GM20431 (cell line): ENCODE measurements around the gene XXYLT1.

Source experiments
- in situ Hi-C: fragments of 300-500 bp; cut with MseI, MboI; formaldehyde crosslinking; loops from one replicate; pipeline ENCODE4 v1.15.0; 2020; ENCODE audit warnings: low sequenced_read_pairs; ENCODE audit not compliant: unreplicated experiment

XXYLT1 gene

DNA sequence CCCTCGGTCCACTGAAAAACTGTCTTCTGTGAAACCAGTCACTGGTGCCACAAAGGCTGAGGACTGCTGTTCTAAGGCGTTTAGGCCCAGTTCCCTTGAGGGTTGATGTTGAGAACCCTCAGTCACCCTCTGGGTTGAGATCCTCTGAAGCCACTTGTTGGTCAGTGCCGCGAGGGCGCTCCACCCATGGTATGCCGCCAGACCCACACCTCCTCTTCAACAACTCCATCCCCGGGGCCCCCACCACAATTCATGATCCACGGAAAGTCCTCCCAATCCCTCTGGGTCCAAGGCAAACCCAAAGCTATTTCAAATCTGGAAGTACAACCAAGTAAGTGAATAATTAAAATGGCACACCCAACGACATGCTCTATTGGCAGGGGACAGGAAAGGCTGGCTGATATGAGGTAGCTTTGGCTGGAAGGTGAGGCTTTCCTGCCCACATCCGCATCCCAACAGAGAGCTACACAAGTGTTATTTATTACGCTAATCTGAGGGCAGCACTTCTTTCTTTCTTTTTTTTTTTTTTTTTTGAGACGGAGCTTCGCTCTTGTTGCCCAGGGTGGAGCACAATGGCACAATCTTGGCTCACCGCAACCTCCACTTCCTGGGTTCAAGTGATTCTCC is 58.1 kb downstream of the XXYLT1 start:
- in situ Hi-C loops = no loop called here

DNA sequence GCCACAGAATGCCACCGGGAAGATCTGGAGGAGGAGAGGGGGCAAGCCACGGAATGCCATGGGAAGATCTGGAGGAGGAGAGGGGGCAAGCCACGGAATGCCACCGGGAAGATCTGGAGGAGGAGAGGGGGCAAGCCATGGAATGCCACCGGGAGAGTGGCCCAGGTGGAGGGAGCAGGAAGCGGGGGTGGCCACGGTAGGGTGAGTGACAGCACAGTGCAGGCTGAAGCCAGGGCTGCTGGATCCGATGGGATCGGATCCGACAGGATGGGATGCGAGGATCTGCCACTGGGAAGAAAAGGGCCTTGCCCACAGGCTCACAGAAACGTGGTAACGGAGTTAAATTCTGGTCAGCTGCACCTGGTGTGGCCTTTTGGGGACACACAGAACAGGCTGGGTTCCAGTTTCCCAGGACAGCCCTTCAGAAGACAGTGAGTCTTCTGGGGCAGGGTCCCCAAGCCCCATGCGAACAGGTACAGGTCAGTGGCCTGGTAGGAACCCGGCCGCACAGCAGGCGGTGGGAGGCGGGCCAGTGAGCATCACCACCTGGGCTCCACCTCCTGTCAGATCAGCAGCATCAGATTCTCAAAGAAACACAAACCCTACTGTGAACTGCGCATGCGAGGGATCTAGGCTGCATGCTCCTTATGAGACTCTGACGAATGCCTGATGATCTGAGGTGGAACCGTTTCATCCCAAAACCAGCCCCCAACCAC is 58.8 kb downstream of the XXYLT1 start:
- in situ Hi-C loops = no loop called here

- in situ Hi-C loops = no loop called here
Measured at GRCh38 chr3:195210266-195210973, 60.5 kb downstream of the XXYLT1 start.

DNA sequence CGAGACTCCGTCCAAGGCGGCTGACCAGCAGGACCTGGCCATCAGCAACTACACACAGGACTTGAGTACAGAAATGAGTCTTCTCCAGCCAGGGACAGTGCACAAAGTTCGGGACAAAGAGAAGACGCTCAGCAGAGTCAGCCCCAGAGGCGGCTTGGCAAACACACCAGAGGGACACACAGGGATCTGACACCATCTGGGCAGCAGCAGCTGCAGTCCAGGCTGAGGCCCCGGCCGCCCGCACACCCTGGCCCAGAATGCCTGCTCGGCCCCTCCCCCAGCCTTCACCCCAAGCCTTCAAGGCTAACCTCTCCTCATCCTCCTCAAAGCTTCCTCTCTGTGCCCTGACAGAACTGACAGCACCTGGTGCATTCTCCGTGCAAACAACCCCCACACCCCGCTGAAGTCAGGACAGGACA is 61.1 kb downstream of the XXYLT1 start:
- in situ Hi-C loops = no loop called here

- in situ Hi-C loops = no loop called here
Measured at GRCh38 chr3:195209083-195209846, 61.7 kb downstream of the XXYLT1 start.

DNA sequence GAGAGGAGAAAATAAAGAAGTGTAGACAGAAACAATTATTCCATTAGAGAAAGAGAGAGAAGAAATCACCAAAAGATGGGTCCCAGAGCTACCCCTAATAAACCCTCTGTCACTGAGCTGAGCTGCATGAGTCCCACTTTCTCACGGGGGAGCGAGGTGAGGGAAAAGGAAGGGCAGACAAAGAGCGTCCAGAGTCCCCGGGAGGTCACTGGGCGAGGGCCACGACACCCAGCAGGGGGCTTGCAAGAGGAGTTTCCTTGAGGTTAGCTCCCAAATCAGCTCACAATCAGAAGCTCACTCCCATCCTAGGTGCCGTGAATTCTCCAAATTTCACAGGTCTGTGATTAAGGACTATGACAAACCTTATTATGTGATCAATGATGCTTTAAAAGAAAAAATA is 62.3 kb downstream of the XXYLT1 start:
- in situ Hi-C loops = no loop called here

- in situ Hi-C loops = no loop called here
Measured at GRCh38 chr3:195208183-195208582, 62.8 kb downstream of the XXYLT1 start.

- in situ Hi-C loops = no loop called here
Measured at GRCh38 chr3:195207731-195208130, 63.2 kb downstream of the XXYLT1 start.

- in situ Hi-C loops = no loop called here
Measured at GRCh38 chr3:195207056-195207455, 63.9 kb downstream of the XXYLT1 start.

- in situ Hi-C loops = no loop called here
Measured at GRCh38 chr3:195204360-195205163, 66.4 kb downstream of the XXYLT1 start.

DNA sequence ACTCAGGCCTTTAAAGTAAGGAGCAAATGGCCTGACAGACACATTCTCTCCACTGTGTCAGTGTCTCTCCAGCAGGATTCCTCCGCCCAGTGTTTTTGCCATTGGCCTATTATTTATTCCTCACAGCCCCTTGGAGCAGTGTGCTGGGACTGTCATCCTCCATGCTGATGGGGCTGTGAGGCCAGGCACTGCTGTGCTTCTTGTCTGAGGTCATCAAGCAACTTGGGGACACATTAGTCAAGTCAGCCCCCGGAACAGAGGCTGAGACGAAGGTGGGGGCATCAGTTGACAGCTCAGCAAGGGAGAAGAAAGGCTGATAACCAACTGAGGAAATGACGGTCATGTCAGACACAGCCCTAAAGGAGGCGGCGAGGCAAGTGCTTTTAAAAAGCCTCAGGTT is 67.4 kb downstream of the XXYLT1 start:
- in situ Hi-C loops = no loop called here

DNA sequence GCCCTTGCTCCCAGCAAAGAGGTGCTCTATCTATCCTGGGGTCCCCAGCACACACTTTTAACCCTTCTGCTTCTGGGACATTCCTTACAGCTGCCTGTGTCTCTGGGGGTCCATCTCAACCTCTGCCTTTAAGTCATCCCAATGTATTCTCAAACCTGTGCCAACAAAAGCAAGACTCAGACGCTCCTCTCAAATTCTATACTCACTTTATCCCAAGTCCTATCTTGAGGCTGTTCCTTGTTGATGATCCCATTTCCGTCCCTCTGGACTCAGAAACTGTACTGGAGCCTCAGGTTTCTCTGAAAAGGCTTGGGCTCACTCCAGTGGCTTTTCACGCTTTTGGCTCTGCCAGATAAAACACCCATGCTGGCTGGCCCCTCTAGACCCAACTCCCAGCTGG is 69.7 kb downstream of the XXYLT1 start:
- in situ Hi-C loops = no loop called here

DNA sequence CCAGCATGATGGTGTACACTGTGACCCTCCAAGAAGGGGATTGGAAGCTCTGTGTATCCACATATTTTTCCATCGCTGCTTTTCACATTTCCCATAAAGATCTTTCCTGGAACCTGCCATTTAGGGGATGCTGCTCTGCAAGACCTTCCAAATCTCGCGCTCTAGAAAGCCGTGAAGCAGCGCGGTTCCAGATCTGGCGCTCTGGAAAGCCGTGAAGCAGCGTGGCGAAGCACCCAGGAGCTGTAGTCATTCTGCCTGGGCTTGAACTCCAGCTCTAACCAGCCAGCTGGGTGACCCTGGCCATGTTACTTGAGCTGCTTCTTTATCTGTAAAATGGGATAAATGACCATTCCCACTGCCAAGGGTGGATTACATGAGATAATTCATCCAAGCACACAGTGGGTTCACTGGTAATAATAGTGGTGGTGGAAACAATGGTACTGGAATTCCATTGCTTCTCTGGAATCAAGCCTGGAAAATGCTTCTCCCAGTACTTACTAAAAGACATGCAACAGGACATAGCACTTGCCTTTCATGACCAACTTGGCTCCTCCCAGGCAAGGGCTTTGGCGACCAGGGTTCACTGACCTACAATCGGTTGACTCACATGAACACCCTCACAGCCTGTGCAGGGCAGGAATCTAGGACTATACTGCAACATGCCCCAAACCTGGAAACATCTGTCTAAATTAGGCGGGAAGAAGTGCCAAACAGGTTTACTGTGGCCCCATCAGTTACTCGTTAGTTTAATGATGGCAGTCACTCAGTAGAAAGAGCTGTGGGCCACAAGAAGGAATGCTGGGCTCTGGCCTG is 70.7 kb downstream of the XXYLT1 start:
- in situ Hi-C loops = no loop called here

DNA sequence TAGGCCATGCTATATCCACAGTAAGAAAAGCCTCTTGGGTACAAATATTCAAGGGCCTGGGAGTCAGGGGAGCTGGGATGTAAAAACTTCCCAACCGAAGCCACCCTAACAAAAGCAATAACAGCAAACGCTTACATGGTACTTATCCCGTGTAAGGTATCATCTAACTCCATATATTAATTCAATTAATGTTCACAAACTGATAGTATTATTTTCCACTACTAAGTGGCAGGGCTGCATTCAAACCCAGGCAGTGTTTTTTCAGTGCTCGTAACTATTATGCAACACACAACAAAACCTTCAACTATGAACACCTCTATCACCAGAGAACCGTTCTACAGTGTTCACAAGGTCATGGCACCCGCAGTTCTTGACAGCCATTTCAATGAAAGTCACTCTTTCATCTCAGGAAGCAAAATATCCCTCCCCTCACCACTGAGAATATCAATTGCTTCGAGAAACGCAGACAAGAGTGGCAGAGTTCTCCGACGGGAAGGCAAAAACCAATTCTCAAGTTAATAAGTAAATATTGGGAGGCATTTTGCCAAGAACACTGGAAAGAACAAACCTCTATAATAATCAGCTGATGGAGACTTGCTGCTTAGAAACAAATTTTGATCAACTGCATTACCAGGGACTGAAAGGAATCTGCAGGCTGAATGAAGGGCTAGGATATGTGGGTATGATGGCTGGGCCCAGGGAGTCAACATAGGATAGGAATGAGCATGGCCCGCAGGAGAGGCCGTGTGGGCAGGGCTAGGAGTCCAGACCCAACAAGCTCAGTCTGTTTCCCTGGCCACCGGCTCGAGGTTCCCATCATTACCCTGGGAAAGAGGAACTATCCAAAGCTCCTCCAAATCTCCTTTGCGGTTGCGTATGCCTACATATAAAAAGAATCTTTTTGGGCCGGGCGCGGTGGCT is 72.3 kb downstream of the XXYLT1 start:
- in situ Hi-C loops = no loop called here

- in situ Hi-C loops = no loop called here
Measured at GRCh38 chr3:195197765-195198425, 73.1 kb downstream of the XXYLT1 start.

- in situ Hi-C loops = no loop called here
Measured at GRCh38 chr3:195196266-195196665, 74.7 kb downstream of the XXYLT1 start.
